Hepatocyte (in vitro differentiated cells): Measurements from ENCODE around the gene FGFR3. TPM values are rescaled to one million over a fixed set of nuclear protein-coding genes. Genes with fewer than 3 reads are reported as not detected.

Experiments
- DNase-seq: peaks from one replicate; pipeline ENCODE4 v3.0.0-alpha.2; 2016; ENCODE audit warnings: low spot score
- H2AFZ ChIP-seq: fragments of 200-600 bp; sonication (generic); 2 replicates; pipeline ENCODE4 v1.6.0; 2016; ENCODE audit warnings: antibody characterized with exemption, mild to moderate bottlenecking
- H3K27ac ChIP-seq: fragments of 200-600 bp; sonication (generic); 2 replicates; pipeline ENCODE4 v1.5.1; 2016; ENCODE audit warnings: mild to moderate bottlenecking
- H3K27me3 ChIP-seq: fragments of 200-600 bp; sonication (generic); 2 replicates; pipeline ENCODE4 v1.6.1; 2016
- H3K36me3 ChIP-seq: fragments of 200-600 bp; sonication (generic); replicated peaks from 2 replicates; pipeline ENCODE4 v1.5.1; 2016; ENCODE audit warnings: low read depth; ENCODE audit not compliant: insufficient read depth
- H3K4me1 ChIP-seq: fragments of 200-600 bp; sonication (generic); 2 replicates; pipeline ENCODE4 v1.5.1; 2016; ENCODE audit warnings: mild to moderate bottlenecking, moderate library complexity; ENCODE audit not compliant: insufficient read depth
- H3K4me2 ChIP-seq: fragments of 200-600 bp; sonication (generic); 2 replicates; pipeline ENCODE4 v1.6.0; 2016
- H3K4me3 ChIP-seq: fragments of 200-600 bp; sonication (generic); 2 replicates; pipeline ENCODE4 v1.5.1; 2016; ENCODE audit warnings: mild to moderate bottlenecking
- H3K79me2 ChIP-seq: fragments of 200-600 bp; sonication (generic); 2 replicates; pipeline ENCODE4 v1.6.0; 2017; ENCODE audit warnings: mild to moderate bottlenecking
- H3K9me2 ChIP-seq: fragments of 200-600 bp; sonication (generic); replicated peaks from 2 replicates; pipeline ENCODE4 v1.6.0; 2017; ENCODE audit warnings: mild to moderate bottlenecking; ENCODE audit not compliant: insufficient read depth
- H3K9me3 ChIP-seq: fragments of 200-600 bp; sonication (generic); 2 replicates; pipeline ENCODE4 v1.5.1; 2016; ENCODE audit warnings: low read depth, mild to moderate bottlenecking
- H4K20me1 ChIP-seq: fragments of 200-600 bp; sonication (generic); 2 replicates; pipeline ENCODE4 v1.6.0; 2016; ENCODE audit warnings: mild to moderate bottlenecking; ENCODE audit not compliant: insufficient read depth, poor library complexity, severe bottlenecking
- CTCF ChIP-seq: fragments of 200-600 bp; sonication (generic); IDR thresholded peaks from 2 replicates; pipeline ENCODE4 v1.5.1; 2016; ENCODE audit warnings: antibody characterized with exemption, mild to moderate bottlenecking; ENCODE audit not compliant: poor library complexity
- EZH2 ChIP-seq: fragments of 200-600 bp; sonication (generic); IDR thresholded peaks from 2 replicates; pipeline ENCODE4 v1.6.1; 2016; ENCODE audit warnings: antibody characterized with exemption, mild to moderate bottlenecking, borderline replicate concordance
- EZH2phosphoT487 ChIP-seq: fragments of 200-600 bp; sonication (generic); IDR thresholded peaks from one replicate; pipeline ENCODE4 v1.6.1; 2018; ENCODE audit warnings: antibody characterized with exemption, mild to moderate bottlenecking, low read depth, moderate library complexity; ENCODE audit not compliant: unreplicated experiment, severe bottlenecking
- WGBS: methylation state at CpG from one replicate; pipeline ENCODE4 v1.1.6; 2016; ENCODE audit warnings: low lambda C conversion rate; ENCODE audit errors: missing lambda C conversion rate; 5-methylcytosine and 5-hydroxymethylcytosine counted together
- polyA plus RNA-seq: library from polyadenylated mRNA; unstranded; fragments of >200 nt; fragmentation: Nextera tagmentation; extraction: Ambion mirVana; gene quantifications from 2 replicates; pipeline ENCODE4 v1.2.1, GENCODE V29; 2016
- total RNA-seq: library from RNA; depleted of rRNA; stranded (reverse); fragments of >200 nt; gene quantifications from 2 replicates; pipeline ENCODE4 v1.2.3, GENCODE V29; 2014

The FGFR3 gene
- total and polyA plus RNA-seq, 2 experiments from 2014 or later, result 82.0 to 99.8 TPM

- Histone ChIP-seq H3K36me3 (no peaks in the 10 kb centered on the region), H3K27me3 (no peaks in the 10 kb centered on the region), H3K9me2 (no peaks in the 10 kb centered on the region), H3K79me2 (peaks cover 60% of the 10 kb centered on the region), H4K20me1 (peaks cover 24% of the 10 kb centered on the region), H3K4me2 (peak overlapping the region; percentile 82), H3K9me3 (no peaks in the 10 kb centered on the region), H2AFZ (peak overlapping the region; percentile 69), H3K27ac (peak overlapping the region; percentile 87), H3K4me1 (peaks cover 22% of the 10 kb centered on the region), H3K4me3 (peak overlapping the region; percentile 89)
- TF ChIP-seq EZH2phosphoT487 (no peak), EZH2 (no peak), CTCF (no peak)
- 4% methylated on average over 21 of the region's 92 CpGs for WGBS
- peak; percentile 43 for DNase-seq
Observed at GRCh38 chr4:1855333-1856070, 62.4 kb downstream of the FGFR3 start.

- H3K27me3 ChIP-seq, result no peaks in the 10 kb centered on the region
- TF ChIP-seq EZH2phosphoT487 (no peak), CTCF (no peak), EZH2 (no peak)
- peak within 1 kb of the TSS; percentile 87 for H3K27ac ChIP-seq
- H3K9me3 ChIP-seq, result no peaks in the 10 kb centered on the region
- H3K79me2 ChIP-seq, result peaks cover 53% of the 10 kb centered on the region
- H4K20me1 ChIP-seq, result peaks cover 18% of the 10 kb centered on the region
- peak within 1 kb of the TSS; percentile 77 for H2AFZ ChIP-seq
- H3K4me1 ChIP-seq, result peaks cover 22% of the 10 kb centered on the region
- H3K36me3 ChIP-seq, result no peaks in the 10 kb centered on the region
- WGBS, result 1% methylated on average over 86 of the region's 107 CpGs
- DNase-seq, result peak; percentile 98
- no peaks in the 10 kb centered on the region for H3K9me2 ChIP-seq
- H3K4me3 ChIP-seq, result peak within 1 kb of the TSS; percentile 89
- peak within 1 kb of the TSS; percentile 97 for H3K4me2 ChIP-seq
Observed at GRCh38 chr4:1856071-1856942, 63.2 kb downstream of the FGFR3 start, which contains the start of gene LETM1. TSS of gene LETM1 (minus strand) at chr4:1856156. CDS start at chr4:1855950, 206 bp downstream.

GRCh38 chr4:1856943-1857699 lies 64.0 kb downstream of the FGFR3 start:
- Histone ChIP-seq H3K27ac (peak overlapping the region; percentile 84), H3K4me3 (peak overlapping the region; percentile 61), H2AFZ (peak overlapping the region; percentile 77), H3K9me3 (no peaks in the 10 kb centered on the region), H3K4me1 (peaks cover 25% of the 10 kb centered on the region), H3K4me2 (peak overlapping the region; percentile 97), H4K20me1 (peaks cover 10% of the 10 kb centered on the region), H3K9me2 (no peaks in the 10 kb centered on the region), H3K79me2 (peaks cover 44% of the 10 kb centered on the region), H3K27me3 (no peaks in the 10 kb centered on the region), H3K36me3 (no peaks in the 10 kb centered on the region)
- TF ChIP-seq CTCF (no peak), EZH2phosphoT487 (no peak), EZH2 (no peak)
- WGBS, result 31% methylated on average over 25 of the region's 32 CpGs
- peak; percentile 54 for DNase-seq
